DND-41 (cell line): ENCODE data around the gene CD151.
A peak's percentile ranks its signal among the peaks of the same experiment; 100 is the strongest.

Source experiments
- ATAC-seq: fragments of 200-7000 bp; cut with Tn5 transposase; 3 replicates; pipeline ENCODE4 v1.9.1; 2021; ENCODE audit warnings: low read depth; ENCODE audit not compliant: insufficient read depth
- DNase-seq: peaks from one replicate; pipeline ENCODE4 v3.0.0-alpha.2; 2020
- H2AFZ ChIP-seq: 2 replicates; pipeline ENCODE4 v1.6.0; 2012; ENCODE audit warnings: low read depth, low read length
- H3K27ac ChIP-seq: 2 replicates; pipeline ENCODE4 v1.5.1; 2012; ENCODE audit warnings: low read length, inconsistent platforms
- H3K27me3 ChIP-seq: fragments of 200-600 bp; sonication (generic); 2 replicates; pipeline ENCODE4 v1.6.0; 2012; ENCODE audit warnings: low read length, mild to moderate bottlenecking, inconsistent platforms; ENCODE audit not compliant: insufficient read depth, poor library complexity
- H3K36me3 ChIP-seq: 2 replicates; pipeline ENCODE4 v1.5.1; 2012; ENCODE audit warnings: low read length, inconsistent platforms; ENCODE audit not compliant: insufficient read depth
- H3K4me1 ChIP-seq: 2 replicates; pipeline ENCODE4 v1.5.1; 2012; ENCODE audit warnings: mild to moderate bottlenecking, low read length; ENCODE audit not compliant: insufficient read depth
- H3K4me2 ChIP-seq: 2 replicates; pipeline ENCODE4 v1.6.0; 2012; ENCODE audit warnings: mild to moderate bottlenecking, moderate library complexity, low read length, inconsistent platforms; ENCODE audit not compliant: insufficient read depth
- H3K4me3 ChIP-seq, 2 experiments: fragments of 200-600 bp in 1 of 2; shearing (Covaris generic) in 1 of 2; 2 replicates each; pipeline ENCODE4 v1.5.1; 2012 to 2016; ENCODE audit warnings: inconsistent platforms in 2 of 2, low read length in 2 of 2, mild to moderate bottlenecking in 2 of 2, low read depth in 1 of 2, moderate library complexity in 1 of 2
- H3K79me2 ChIP-seq: 2 replicates; pipeline ENCODE4 v1.6.0; 2012; ENCODE audit warnings: low read length, inconsistent platforms; ENCODE audit not compliant: insufficient read depth
- H3K9ac ChIP-seq: 2 replicates; pipeline ENCODE4 v1.6.0; 2012; ENCODE audit warnings: low read depth, mild to moderate bottlenecking, inconsistent platforms, low read length, moderate library complexity
- H3K9me3 ChIP-seq: 2 replicates; pipeline ENCODE4 v1.5.1; 2012; ENCODE audit warnings: low read length, moderate library complexity, mild to moderate bottlenecking, inconsistent platforms; ENCODE audit not compliant: insufficient read depth, severe bottlenecking
- H4K20me1 ChIP-seq: 2 replicates; pipeline ENCODE4 v1.6.0; 2012; ENCODE audit warnings: low read length; ENCODE audit not compliant: insufficient read depth
- EZH2 ChIP-seq: IDR thresholded peaks from 3 replicates; pipeline ENCODE4 v1.6.1; 2012; ENCODE audit warnings: borderline replicate concordance, low read depth, mild to moderate bottlenecking, moderate library complexity, low read length, inconsistent platforms; ENCODE audit not compliant: severe bottlenecking
- TF ChIP-seq, protein P1 (sequence below): IDR thresholded peaks from 2 replicates; pipeline ENCODE4 v1.5.1; 2012; ENCODE audit warnings: borderline replicate concordance, low read length, moderate library complexity, mild to moderate bottlenecking; ENCODE audit not compliant: poor library complexity, severe bottlenecking; ENCODE audit errors: extremely low read depth

CD151 gene

DNA sequence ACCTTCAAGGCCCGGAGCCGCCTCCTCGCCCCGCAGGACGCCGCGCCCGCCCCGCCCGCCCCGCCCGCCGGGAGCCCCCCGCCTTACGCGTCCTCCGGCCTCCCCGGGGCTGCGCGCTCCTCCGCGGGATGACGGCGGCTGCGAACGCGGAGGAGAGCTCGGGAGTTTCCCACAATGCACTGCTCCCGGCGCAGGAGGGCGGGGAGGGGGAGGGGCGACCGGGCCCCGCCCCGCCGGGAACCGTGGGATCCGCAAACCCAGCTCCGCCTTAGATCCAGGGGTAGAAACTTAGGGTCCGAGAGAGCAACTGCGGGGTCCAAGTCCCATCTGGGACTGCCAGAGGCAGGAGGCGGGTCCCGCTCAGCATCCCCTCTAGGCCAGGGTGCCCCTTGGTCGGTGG is 42.8 kb upstream of the CD151 start, which contains the start of gene CEND1:
TSS of gene CEND1 (minus strand) at position 148 of the 400 bp plus-strand sequence. CDS start 1,514 bp downstream, outside the sequence.
- peaks cover 25% of the 10 kb centered on the region for H4K20me1 ChIP-seq
- H3K27ac ChIP-seq: no peak within 1 kb of the TSS
- H3K9ac ChIP-seq: no peak within 1 kb of the TSS
- ATAC-seq: no peak
- TF ChIP-seq EZH2: no peak
- TF ChIP-seq, protein P1, sequence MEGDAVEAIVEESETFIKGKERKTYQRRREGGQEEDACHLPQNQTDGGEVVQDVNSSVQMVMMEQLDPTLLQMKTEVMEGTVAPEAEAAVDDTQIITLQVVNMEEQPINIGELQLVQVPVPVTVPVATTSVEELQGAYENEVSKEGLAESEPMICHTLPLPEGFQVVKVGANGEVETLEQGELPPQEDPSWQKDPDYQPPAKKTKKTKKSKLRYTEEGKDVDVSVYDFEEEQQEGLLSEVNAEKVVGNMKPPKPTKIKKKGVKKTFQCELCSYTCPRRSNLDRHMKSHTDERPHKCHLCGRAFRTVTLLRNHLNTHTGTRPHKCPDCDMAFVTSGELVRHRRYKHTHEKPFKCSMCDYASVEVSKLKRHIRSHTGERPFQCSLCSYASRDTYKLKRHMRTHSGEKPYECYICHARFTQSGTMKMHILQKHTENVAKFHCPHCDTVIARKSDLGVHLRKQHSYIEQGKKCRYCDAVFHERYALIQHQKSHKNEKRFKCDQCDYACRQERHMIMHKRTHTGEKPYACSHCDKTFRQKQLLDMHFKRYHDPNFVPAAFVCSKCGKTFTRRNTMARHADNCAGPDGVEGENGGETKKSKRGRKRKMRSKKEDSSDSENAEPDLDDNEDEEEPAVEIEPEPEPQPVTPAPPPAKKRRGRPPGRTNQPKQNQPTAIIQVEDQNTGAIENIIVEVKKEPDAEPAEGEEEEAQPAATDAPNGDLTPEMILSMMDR: no peak
- H2AFZ ChIP-seq: no peak within 1 kb of the TSS
- H3K4me2 ChIP-seq: no peak within 1 kb of the TSS
- H3K4me1 ChIP-seq: peaks cover 3% of the 10 kb centered on the region
- H3K36me3 ChIP-seq: peaks cover 29% of the 10 kb centered on the region
- no peaks in the 10 kb centered on the region for H3K79me2 ChIP-seq
- no peaks in the 10 kb centered on the region for H3K27me3 ChIP-seq
- DNase-seq: no peak
- no peaks in the 10 kb centered on the region for H3K9me3 ChIP-seq
- no peak within 1 kb of the TSS for H3K4me3 ChIP-seq

DNA sequence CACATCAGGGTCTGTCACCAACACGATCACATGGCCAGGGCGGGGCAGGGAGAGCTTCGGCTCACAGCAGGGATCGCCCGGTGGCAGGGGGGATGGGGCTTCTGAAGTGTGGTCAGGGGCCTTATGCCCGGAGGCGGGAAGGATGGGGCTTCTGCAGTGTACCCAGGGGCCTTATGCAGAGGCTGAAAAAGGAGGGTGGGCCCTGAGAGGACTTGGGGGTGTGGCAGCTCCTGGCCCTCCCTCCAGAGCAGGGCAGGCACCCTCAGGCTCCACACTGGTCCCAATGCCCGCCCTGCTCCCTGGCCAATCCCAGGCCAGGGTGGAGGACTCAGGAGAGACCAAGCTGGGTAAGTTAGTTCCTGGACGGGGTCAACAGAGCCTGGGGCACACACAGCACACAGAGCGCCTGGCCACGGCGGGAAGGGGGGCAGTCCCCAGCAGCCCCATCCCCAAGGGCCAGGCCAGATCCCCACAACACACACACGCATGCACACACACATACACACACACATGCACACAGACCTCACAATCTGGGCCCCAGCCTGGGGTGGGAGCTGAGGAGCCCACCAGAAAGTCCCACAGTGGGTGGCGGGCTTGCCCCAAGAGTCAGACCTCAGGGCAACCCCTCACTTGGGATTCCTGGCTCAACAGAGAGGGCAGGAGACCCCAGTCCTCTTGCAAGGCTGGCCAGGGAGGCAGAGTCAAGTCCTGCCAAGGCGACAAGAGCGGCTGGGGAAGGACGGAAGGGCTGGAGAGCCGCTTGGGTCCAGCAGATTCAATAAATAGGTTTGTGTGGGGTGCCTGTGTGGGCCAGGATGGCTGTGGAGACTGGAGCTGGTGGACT is 41.8 kb upstream of the CD151 start:
- H3K36me3 ChIP-seq: peaks cover 29% of the 10 kb centered on the region
- H3K4me1 ChIP-seq: peaks cover 13% of the 10 kb centered on the region
- ATAC-seq: 0 out of 3 replicates have a peak, but pooled peaks have one; percentile 10
- no peak overlapping the region for H2AFZ ChIP-seq
- H3K27me3 ChIP-seq: no peaks in the 10 kb centered on the region
- no peak for DNase-seq
- peaks cover 33% of the 10 kb centered on the region for H4K20me1 ChIP-seq
- TF ChIP-seq, protein P1: no peak
- no peak for TF ChIP-seq EZH2
- peaks cover 7% of the 10 kb centered on the region for H3K79me2 ChIP-seq
- H3K27ac ChIP-seq: no peak overlapping the region
- H3K9me3 ChIP-seq: no peaks in the 10 kb centered on the region
- no peak overlapping the region for H3K9ac ChIP-seq
- H3K4me3 ChIP-seq: no peak overlapping the region
- no peak overlapping the region for H3K4me2 ChIP-seq

DNA sequence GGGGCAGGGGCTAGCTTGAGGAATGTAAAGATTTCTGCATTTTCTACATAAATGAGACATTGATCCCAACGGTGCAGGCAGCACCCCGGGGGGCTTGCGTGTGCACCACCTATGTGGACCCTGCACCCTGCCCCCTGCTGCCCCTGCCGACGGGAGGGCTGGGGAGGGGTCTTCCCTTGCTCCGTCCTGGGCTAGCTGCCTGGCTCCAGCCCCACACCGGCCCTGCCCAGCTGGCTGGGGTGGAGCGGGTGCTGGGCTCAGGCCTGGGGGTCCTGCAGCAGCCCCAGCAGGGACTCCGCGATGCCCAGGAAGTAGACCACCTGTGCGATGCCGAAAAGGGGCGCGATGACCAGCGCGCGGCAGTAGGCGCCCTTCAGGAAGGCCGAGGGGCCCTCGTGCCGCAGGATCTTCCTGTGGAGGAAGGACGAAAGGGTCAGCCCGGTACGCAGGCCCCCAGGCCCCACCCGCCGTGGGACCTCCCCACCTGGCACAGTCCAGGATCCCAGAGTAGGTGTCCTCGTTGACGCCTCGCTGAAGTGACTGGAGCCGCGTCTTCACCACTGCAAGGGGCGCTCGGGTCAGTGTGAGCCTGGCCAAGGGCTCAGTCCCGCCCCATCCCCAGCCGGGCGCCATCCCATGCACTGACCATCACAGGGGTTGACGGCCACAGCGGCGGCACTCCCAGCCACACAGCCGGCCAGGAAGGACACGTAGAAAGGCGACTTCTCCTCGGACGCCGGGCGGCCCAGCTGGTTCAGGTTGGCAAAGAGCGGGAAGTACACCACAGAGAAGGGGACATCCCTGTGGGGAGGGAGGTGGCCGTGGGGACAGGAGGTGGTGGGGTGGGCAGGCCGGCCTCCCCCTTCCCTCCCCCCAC is 40.9 kb upstream of the CD151 start:
- H4K20me1 ChIP-seq: peaks cover 37% of the 10 kb centered on the region
- H3K4me3 ChIP-seq: no peak overlapping the region
- H3K27me3 ChIP-seq: no peaks in the 10 kb centered on the region
- no peaks in the 10 kb centered on the region for H3K9me3 ChIP-seq
- H3K4me2 ChIP-seq: no peak overlapping the region
- no peak overlapping the region for H3K9ac ChIP-seq
- DNase-seq (no peak), ATAC-seq (no peak)
- no peak overlapping the region for H3K27ac ChIP-seq
- peaks cover 22% of the 10 kb centered on the region for H3K4me1 ChIP-seq
- TF ChIP-seq, protein P1: no peak
- no peak for TF ChIP-seq EZH2
- no peak overlapping the region for H2AFZ ChIP-seq
- H3K79me2 ChIP-seq: peaks cover 16% of the 10 kb centered on the region
- H3K36me3 ChIP-seq: peaks cover 29% of the 10 kb centered on the region
